GM21423 (cell line): ENCODE measurements around the gene ARFGAP2.
"Not testable (repeated sequence)": the region's sequence is repeated elsewhere in the genome, so short reads cannot be mapped to it uniquely, and the experiment has no call there.

Experiments used
- ATAC-seq: cut with Tn5 transposase; IDR thresholded peaks from one replicate; pipeline ENCODE4 v1.9.1; 2021; ENCODE audit warnings: mild to moderate bottlenecking, moderate library complexity; ENCODE audit not compliant: unreplicated experiment

Gene ARFGAP2

DNA sequence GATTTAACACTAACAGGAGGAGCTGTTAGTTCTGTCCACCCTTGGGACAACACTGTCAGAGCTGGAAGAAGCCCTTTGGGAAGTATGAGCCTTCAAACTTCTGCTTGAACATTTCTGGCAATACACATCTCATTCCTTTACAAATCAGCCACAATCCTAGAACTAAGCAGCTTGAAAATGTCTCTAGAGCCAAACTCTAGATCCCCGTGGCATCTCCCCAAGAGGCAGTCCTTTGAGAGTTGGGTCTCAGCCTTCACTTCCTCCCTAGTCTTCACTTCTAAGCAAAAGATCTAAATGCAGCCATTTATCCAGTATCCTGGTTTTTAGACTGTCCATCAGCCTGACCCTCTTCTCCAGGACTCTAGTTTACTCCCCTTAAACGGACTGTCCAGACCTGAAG, 26.9 kb downstream of the ARFGAP2 start:
- no peak for ATAC-seq

DNA sequence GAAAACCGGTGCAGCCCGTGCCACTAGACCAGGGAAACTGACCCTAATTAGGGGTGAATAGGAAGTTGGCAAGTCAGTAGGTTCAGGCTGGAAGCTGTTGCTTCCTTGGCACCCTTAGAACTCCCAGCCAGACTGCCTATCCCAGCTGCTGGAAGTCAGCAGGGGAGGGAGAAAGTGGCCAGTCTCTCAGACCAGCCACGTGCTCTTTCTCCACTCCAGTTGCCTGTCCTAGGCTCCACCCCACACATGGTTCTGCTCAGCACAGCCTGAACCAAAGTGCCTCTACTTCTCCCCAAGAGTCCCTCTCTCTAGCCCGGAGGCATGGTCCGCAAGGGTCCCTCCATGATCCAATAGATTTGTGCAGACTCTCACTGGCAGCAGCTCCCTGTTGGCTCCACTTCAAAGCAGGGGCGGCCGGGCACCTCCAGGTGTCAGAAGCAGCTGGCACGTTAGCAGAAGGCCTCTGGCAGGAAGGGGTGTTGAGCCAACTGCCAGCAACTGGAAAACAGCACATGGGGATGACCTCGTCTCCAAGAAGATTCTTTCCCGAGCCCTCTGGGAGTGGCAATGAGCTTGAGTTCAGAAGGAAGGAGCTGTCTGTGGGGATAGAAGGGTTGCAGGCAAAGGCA, 27.7 kb downstream of the ARFGAP2 start:
- no peak for ATAC-seq

DNA sequence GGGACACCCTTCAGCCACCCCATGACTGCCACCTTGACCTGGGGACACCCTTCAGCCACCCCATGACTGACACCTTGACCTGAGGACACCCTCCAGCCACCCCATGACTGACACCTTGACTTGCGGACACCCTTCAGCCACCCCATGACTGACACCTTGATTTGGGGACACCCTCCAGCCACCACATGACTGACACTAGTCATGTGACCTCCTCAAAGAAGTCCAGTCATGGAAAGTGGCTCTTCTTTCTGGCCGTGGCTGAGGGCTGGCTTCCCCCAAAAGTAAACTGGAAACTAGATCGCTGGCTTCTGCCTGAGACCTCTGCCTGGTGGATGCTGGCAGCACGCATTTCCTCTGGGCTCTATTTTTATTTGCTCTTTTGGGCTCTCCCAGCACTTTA, 28.4 kb downstream of the ARFGAP2 start:
- no peak for ATAC-seq

- ATAC-seq: no peak
These were observed 29.0 kb downstream of the ARFGAP2 start for GRCh38 chr11:47147681-47148080.

GRCh38 chr11:47147250-47147649, 29.4 kb downstream of the ARFGAP2 start:
- no peak for ATAC-seq

- ATAC-seq: no peak
These were observed 32.1 kb downstream of the ARFGAP2 start for GRCh38 chr11:47144541-47144940.

DNA sequence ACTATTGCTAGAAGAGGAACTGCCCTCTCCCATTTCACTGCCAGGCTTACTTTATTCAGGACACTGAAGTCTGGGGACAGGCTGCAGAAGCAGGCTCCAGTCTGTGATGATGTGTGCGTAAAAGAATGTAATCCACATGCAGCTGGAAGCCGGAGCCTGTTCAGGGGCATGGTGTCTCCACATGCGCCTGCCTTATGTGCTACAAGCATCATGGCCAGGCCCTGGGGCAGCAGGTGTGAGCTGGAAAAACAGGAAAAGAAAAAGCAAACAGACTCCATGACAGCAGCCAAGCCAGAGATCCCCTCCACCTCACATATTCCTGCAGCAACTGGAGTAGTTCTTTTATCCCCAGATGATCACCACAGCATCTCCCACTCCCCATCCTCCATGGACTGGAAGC, 33.4 kb downstream of the ARFGAP2 start:
- ATAC-seq: no peak

DNA sequence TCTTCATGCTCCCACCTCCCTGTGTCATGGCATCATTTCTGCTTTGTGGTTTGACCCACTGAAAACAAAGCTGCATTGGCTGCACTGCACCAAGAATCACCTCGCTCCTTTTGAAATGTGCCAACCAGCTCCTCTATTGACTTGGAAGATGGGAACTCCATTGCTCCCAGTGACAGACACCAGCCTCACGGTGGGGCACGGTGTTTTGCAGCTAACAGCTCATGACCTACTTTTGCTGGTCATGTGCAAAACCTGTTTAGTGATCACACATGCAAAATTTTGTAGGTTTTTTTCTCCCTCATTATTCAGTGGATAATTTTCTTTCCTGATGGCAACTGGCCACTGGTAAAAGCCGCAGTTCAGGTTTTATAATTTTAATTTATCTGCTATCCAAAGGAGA, 36.8 kb downstream of the ARFGAP2 start:
- ATAC-seq: no peak

DNA sequence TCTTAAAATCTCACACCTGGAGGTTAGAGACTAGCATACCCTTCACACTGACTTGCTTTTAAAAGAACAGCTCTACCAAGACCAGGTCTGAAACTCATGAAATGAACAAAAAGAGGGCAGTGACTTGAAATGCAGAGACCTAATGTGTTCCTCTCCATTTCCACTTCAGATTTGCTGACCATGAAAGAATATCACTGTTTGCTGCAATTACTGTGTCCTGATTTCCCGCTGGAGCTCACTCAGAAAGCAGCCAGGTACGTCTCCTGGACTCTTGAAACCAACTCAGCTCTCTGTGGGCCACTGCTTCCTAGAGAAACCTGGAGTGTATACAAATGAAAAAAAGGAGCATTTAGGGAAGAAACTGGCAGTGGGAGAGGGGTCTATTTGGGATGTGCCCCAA, 39.2 kb downstream of the ARFGAP2 start:
- no peak for ATAC-seq

DNA sequence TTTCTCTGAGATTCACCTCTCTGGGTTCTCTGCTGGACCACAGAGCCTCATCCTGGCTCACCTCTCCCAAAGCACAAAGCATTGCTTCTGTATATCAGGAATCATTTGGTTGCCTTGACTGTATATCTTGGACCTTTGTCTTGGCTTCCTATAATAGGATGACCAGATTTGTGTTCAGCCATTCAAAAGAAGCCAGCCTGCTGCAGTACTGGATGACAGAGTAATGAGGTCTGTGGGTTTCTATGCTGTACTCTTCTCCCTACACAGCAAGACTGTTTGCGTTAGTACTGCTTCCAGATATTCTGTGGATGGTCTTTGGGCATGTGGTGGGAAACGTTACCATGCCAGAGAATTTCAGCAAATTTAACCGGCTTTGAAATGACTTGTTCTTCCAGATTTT, 39.8 kb downstream of the ARFGAP2 start:
- ATAC-seq: no peak

- no peak for ATAC-seq
These were observed 40.4 kb downstream of the ARFGAP2 start for GRCh38 chr11:47136327-47136726.

DNA sequence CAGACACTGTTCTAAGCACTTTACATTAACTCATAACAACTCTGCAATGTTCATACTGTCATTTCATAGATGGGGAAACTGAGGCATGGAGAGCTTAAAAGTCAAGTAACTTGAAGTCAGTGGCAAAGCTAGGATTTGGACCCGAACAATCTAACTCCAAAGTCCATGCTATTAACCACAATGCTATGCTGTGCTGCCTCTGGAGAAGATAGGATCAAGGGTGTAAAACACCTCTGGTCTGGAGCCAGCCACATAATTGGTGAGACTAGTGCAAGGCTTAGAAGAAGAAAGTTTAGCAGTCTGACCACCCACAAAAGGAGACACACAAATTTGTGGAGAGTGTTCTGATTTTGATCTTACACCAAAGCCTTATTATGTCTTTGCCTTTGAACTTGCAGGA, 43.7 kb downstream of the ARFGAP2 start:
- ATAC-seq: no peak

DNA sequence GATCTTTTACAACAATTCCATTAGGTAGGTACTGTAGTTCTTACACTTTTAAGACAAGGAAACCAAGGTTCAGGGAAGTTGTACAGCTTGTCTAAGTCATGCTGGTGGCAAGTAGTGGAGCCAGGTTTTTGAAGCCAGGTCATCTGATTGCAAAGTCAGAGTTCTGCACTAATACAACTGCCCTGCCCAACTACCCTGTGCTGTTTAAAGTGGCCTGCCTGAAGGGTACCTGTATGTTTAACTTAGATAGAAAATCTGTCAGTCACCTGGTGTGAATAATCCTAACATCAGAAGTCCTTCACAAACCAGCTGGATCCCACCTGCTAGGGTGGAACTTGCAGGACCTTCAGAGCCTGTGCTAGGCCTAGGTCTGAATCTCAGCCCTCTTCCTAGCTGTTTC, 44.2 kb downstream of the ARFGAP2 start:
- no peak for ATAC-seq

GRCh38 chr11:47131136-47131535, 45.5 kb downstream of the ARFGAP2 start:
- no peak for ATAC-seq

GRCh38 chr11:47130543-47130942, 46.1 kb downstream of the ARFGAP2 start:
- ATAC-seq: no peak

DNA sequence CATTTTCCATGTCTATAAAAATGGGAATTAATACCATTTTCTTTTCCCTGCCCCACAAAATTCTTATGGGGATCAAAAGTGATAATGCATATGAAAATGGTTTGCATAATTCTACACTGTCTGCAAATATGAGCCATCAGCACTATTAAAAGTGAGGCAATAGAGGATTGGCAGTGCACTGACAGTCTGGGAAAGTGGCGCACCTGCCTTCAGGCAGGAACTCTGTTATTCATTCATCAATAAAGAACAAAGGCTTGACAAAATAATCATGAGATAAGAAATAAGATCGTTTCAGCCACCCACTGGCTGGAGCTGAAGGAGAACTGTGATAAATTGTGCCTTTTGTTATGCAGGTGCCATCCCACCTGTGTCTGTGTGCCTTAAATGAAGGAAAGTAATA, 49.5 kb downstream of the ARFGAP2 start:
- no peak for ATAC-seq

DNA sequence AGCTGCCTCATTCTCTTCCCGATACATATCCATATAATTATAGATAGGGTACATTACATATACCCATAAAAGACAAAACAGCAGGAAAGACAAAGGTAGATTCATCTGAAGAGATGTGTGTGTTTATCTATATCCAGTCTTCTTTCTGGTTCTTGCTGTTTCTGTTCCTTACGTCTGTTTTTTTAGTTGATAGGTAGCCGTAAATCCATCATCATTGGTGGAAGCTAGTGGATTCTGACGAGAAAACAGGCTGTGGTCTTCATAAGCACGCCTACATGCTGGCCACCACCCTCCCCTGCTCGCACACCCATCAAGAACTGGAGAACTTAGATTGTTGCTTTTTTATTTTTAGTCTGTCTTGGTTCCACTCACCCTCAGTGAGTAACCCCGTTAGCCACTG, 51.6 kb downstream of the ARFGAP2 start:
- ATAC-seq: no peak

DNA sequence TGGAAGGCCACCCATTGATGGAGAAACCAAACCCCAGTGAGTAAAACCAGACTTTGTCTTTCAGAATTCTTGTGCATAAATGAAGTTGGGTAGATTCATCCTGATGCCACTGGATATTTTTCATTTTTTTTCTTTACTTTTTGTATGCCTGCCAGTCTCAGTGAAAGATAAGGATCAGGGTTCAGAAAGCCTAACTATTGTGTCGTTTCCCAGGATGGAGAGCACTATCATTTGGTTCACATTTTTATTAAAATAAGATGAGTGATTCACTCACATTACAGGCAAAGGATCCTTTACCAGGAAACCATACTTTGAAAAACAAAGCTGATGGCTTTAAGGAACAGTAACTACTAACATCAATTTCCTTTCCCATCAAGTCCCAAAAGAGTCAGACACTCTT, 52.0 kb downstream of the ARFGAP2 start:
- no peak for ATAC-seq

DNA sequence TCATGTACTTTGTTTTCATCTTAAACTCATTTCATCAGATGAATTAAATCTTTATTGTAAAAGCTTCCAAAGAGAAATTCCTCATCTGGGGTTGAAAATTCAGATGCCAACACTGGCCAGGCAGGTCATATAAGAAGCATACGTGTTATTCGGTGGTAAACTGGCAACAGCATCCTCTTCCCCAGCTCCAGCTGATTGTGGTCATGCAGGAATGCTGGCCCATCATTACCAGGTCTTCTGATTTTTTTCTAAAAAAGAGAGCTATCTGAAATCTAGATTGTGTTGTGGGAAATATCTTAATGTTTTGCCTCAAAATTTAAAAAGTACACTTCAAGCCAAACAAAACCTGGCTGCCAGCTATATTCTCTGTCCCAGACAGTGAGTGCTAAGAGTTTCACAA, 53.6 kb downstream of the ARFGAP2 start:
- no peak for ATAC-seq

GRCh38 chr11:47121731-47122130, 54.9 kb downstream of the ARFGAP2 start:
- no peak for ATAC-seq

GRCh38 chr11:47121056-47121455, 55.6 kb downstream of the ARFGAP2 start:
- no peak for ATAC-seq

- not testable (repeated sequence) for ATAC-seq
These were observed 57.6 kb downstream of the ARFGAP2 start for GRCh38 chr11:47118958-47119688.
